Sigmoid colon (tissue), 4 donors: ENCODE measurements around the gene SMURF2.

Source experiments
- CTCF ChIP-seq, 4 experiments: fragments of 450-650 bp in 3 of 4; fragments of 200-600 bp in 1 of 4; IDR thresholded peaks; one replicate each; pipeline ENCODE4 v1.5.1; 2016 to 2019; ENCODE audit warnings: antibody characterized with exemption in 4 of 4, mild to moderate bottlenecking in 3 of 4, moderate library complexity in 2 of 4
- EP300 ChIP-seq, 4 donors: sonication (generic); formaldehyde crosslinking; IDR thresholded peaks; one replicate each; pipeline ENCODE4 v1.6.1; 2017; ENCODE audit warnings: antibody characterized with exemption in 4 of 4
- POLR2A ChIP-seq, 2 donors: fragments of 450-650 bp; IDR thresholded peaks; one replicate each; pipeline ENCODE4 v1.6.1; 2016; ENCODE audit warnings: antibody characterized with exemption in 2 of 2, mild to moderate bottlenecking in 2 of 2, moderate library complexity in 2 of 2
- POLR2AphosphoS5 ChIP-seq, 4 donors: sonication (generic); formaldehyde crosslinking; IDR thresholded peaks; one replicate each; pipeline ENCODE4 v1.6.1; 2017; ENCODE audit warnings: antibody characterized with exemption in 4 of 4

GRCh38 chr17:64639516-64639915, 22.6 kb downstream of the SMURF2 start:
- TF ChIP-seq CTCF (IDR thresholded peaks at IDR 0.05) (no peak), POLR2A (IDR thresholded peaks at IDR 0.05) (no peak), EP300 (IDR thresholded peaks at IDR 0.05) (no peak), POLR2AphosphoS5 (IDR thresholded peaks at IDR 0.05) (no peak)
